Activated CD8-positive, alpha-beta memory T cell treated with anti-CD3 and anti-CD28 coated beads for 4 hours (primary cell): ENCODE results near the gene RIMKLA.

Experiments used
- DNase-seq, 2 donors: peaks; one replicate each; pipeline ENCODE4 v3.0.0-alpha.2; 2020; ENCODE audit warnings: low read depth in 2 of 2

RIMKLA gene

GRCh38 chr1:42372796-42373195 lies 7.8 kb upstream of the RIMKLA start:
- DNase-seq = no peak

DNA sequence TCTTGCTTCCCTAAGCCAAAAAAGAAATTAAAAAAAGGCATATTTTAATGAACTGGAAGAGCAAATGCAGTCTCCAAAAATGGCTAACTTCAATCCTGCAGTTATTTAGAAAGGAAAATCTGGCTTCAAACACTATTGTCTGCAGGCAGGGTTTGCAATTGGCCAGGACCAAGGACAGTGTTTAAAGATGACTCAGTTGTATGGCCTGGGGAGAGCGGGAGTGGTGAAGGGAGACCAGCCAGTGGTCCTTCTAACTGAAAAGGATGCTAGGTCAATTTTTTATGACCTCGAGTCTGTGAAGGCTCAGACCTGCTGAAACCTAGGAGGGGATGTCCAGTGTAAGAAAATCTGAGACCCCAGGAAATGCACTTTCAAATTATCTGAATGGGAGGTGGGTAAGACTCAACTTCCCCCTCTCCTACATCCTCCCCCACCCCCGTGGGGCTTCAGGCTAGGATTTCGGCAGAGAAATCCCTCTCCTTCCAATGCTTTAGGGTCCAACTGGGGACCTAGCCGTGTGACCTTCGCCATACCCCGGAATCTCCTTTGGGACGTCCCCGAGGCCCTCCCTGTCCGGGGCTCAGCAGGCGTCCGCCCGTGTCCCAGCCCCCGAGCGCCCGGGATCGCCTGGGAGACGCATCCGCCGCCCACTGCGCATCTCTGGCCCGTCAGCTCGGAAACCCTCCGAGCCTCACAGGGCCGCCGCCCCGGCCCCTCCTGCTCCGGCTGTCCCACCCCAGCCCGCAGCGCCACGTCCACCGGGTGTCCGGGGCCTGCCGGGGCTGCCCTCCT lies 602 bp upstream of the RIMKLA start:
- DNase-seq = no peak

DNA sequence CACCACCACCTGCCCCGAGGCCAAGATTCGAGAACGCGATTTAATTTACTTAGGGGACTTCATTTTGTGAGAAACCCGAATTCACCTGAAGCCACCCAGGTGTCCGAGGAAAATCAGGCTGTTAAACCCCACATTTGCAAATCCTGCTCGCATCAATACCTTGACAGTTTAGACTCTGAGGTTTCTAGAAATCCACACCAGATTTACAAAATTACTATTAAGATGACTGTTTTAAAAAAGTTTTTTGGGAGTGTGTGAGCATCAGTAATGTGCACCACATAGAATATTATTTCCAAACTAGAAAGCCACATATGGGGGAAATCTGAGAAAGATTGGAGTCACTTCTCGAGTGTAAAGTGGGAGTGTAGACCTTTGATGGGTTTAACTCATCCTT lies 685 bp downstream of the RIMKLA start:
- no peak for DNase-seq

- DNase-seq = no peak
Observed at GRCh38 chr1:42385283-42385682, 4.7 kb downstream of the RIMKLA start.

DNA sequence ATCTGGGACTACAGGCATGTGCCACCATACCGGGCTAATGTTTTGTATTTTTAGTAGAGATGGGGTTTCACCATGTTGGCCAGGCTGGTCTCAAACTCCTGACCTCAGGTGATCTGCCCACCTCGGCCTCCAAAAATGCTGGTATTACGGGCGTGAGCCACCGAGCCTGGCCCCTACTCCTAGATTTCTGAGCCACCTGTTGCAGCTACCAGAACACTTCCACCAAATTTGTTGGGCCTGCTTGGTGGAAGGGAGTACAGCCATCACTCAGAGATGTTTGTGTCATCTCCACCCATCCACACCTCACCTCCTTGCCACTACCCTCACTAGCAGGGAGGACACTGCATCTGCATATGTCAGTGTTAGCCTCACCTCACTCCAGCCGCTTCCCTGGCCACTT lies 5.5 kb downstream of the RIMKLA start:
- DNase-seq = no peak

- no peak for DNase-seq
Observed at GRCh38 chr1:42392255-42392654, 11.7 kb downstream of the RIMKLA start.

DNA sequence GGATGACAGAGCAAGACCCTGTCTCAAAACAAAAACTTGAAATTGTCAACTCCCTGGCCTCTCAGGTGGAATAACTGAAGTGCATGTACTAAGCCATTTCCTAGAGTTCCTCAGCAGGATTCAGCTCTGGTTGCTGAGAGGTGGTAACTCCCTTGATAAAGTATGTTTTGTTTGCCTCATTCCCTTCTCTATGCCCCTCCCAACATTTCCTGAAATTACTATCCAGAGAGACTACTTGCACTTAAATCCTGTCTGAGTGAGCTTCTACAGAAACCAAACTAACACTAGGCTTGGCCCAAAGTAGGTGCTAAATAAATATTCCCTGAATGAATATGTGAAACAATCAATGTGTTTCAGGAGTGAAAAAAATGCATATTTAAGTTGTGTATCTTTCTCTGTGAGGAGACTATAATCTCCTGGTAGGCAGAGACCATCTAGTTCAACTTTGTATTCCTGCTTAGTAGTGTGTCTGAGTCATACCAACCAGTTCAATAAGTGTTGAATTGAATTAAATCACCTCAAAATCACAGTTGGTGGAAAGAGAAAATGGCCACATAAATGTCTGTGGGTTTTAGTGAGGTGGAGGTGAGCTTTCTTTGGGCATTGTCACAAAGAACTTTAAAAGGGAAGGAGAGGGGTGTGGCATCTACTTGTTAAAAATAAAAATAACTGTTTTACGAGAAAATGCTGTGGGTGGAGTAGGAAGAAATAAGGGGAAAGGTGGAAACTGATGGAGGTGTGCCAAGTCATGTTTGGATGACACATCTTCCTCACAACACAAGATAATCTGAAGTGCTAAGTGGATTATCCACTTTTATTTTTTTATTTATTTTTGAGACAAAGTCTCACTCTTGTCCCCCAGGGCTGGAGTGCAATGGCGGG lies 12.6 kb downstream of the RIMKLA start:
- no peak for DNase-seq

DNA sequence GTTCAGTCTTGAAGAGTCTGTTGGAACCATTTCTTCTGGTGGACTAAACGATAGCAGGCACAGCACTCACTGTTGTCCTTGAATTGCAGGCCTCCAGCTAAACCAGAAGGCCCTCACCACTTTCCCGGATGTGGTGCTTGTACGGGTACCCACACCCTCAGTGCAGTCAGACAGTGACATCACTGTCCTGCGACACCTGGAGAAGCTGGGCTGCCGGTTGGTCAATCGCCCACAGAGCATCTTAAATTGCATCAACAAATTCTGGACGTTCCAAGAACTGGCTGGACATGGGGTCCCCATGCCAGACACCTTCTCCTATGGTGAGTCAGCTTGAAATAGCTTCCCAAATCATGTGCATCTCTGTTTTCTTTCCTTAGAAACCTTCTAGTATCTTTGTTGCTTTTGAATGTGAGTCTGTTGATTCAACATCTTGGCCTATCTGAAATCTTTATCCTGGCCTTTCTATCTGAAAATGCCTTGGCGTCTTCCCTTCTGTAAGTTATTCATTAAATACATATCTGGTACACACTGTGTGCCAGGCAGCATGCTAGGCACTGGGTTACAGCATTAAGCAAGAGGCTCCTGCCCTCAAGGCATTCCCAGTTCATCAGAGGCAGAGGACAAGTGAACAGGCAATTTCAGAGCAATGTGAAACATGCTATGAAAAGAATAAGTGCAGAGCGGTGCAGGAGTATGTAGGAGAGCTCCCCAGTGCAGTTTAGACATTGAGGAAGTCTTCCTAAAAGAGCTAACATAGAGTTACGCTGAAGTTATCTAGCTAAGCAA lies 18.9 kb downstream of the RIMKLA start:
- DNase-seq = no peak

DNA sequence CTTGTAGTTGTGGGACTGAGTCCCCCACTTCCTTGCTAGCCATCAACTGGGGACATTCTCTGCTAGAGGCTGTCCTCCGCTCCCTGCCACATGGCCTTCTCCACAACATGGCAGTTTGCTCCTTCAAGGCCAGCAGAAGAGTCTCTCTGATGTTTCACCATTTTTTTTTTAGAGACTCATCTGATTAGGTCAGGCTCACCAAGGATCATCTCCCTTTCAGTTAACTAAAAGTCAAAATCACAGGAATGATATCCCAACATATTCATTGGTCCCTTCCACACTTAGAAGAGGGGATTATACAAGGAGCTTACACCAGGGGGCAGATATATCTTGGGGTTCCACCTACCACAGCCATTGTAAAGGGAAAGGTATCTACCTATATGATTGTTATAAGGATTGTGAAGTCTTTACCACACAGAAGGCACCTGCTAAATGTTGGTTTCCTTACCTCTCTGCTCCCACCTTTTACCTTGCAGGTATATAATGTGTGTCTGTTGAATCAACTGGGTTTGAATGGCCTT lies 23.3 kb downstream of the RIMKLA start:
- DNase-seq = no peak

DNA sequence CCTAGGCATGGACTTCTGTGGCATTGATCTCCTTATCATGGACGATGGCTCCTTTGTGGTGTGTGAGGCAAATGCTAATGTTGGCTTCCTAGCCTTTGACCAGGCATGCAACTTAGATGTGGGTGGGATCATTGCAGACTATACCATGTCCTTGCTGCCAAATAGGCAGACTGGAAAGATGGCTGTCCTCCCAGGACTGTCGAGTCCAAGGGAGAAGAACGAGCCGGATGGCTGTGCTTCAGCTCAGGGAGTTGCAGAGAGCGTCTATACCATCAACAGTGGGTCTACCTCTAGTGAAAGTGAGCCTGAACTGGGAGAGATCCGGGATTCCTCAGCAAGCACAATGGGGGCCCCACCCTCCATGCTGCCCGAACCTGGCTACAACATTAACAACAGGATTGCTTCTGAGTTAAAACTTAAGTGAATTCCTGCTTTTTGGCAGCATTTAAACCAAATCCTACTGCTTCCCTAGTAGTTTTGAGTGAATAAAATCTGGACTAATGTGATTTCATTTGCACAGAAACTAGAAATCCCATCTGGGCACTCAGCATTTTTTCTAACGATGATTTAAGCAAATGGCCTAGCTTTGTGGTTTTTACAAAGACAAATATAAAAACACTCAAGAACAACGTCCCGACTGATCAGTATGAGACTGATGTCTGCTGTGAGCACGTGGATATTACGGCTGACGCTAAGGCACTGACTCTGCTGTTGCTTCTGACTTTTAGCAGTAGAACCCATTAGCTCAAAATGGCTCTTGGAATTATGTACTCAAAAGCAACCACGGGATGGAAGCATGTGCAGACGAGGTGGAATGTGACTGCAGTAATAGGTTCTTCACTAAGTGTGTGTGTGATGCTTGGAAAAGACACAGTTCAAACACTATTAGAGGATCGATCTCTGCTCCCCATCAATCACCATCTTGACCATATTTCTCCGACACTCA lies 34.2 kb downstream of the RIMKLA start:
- no peak for DNase-seq

GRCh38 chr1:42417166-42417565 lies 36.6 kb downstream of the RIMKLA start:
- DNase-seq = no peak

DNA sequence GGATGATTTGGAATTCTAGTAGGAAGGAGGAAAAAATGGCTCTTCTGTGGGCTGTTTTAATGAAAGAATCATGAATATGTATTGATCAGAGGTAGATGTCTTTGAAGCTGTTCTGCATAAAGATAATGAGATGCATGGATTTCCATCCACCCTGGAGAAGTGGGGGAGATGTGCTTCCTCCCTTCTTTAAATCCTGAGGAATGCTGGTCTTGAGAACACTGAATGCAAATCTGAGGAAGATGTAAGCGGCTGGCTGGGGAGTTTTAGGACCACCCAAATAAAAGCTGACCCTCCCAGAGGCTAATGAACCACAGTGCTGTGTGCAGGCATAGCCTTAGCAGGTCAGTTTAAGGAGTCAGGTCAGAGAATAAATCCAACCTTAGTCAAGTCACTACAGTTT lies 37.9 kb downstream of the RIMKLA start:
- no peak for DNase-seq

DNA sequence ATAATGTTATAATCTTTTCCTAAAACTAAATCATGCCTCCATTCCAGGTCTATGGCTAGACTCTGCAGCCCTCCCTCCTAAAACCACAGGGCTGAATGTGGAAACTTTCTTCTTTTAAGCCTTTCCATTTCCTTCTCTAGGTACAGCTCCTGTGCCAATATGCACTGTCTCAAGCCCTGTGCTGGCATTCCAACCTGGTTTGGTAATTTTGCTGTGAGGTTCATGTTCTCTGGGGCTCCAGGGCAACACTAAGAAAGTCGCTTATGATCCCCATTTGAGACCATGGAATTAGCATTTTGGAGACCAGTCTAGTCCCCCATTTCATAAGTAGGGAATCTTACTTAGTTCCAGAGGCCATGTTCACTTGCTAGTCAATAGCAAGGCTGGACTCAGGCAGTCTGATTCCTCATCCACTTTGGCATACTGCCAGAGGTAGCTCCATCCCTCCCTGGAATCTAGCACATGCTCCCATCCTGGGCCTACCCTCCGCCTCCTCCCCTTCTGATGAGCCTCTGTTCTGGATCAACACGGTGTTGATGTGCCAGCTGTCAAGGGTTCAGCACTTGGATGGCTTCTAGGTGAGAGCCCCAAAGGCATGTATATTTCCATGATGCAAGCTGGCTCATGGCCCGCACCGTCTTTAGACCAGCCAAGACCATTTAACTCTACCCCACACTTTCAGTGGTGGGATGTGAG lies 38.7 kb downstream of the RIMKLA start:
- no peak for DNase-seq

DNA sequence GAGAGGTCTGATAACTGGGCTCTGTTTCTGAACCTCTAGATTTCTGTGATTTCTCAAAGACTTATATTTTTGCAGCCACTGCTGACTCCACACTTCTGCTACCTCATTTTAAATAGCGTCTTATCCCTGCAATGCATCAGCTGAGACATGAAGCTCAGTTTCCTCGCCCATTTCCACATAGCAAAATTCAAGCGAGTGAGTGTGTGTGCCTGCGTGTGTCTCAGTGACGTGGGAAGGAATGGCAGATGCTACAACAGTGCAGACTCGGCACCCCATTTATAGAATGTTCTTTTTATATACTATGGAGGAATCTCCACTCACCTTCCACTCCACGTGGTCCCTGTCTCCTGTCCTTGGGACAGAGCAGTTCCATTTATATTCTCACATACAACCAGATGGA lies 39.5 kb downstream of the RIMKLA start:
- no peak for DNase-seq

DNA sequence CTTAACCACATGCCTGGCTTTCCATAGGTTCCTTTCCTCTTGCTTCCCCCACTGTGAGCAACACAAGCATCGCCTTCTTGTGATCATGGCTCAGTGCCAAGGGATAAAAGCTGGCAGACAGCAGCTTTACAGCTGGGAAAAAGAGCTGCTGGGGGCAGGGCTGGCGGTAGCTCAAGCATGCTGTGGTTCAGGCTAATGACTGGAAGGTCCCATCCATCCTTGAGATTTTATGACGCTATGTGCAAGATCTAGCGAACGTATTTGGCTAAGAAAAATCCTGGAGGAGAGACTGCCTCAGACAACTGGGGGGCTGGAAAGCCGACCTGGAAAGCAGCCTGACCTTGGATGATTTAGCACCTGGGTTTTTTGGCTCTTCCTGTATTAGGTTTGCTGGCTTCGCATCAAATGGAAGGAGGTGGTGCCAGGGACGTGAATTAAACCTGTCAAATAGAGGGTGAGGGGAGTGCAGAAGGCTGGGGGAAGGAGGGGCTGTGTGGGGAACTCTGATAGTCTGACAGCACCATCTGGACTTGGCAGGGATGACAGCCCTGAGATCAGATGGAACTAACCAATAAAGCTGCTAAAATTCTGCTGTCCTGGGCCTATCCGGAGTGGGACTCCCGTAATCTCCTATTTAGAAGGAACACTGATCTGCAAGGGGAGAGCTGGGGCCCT lies 40.5 kb downstream of the RIMKLA start:
- DNase-seq = no peak

GRCh38 chr1:42422737-42423136 lies 42.1 kb downstream of the RIMKLA start:
- no peak for DNase-seq

GRCh38 chr1:42423681-42424080 lies 43.1 kb downstream of the RIMKLA start:
- no peak for DNase-seq

DNA sequence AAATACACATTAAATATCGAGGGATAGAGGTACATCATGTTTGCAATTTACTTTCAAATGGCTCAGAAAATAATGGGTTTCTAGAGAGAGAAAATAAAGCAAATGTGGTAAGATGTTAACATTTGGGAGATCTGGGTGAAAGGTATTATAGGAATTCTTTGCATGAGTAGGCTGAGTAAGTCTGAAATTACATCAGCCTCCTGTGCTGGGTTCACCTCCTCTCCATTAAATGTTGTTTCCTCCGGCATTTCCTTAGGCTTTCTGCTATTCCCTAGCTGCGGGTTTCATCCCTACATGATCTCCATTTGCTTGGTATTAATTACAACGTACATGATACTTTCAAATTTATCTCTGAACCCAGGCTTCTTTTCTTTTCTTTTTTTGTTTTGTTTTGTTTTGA lies 43.6 kb downstream of the RIMKLA start:
- no peak for DNase-seq

DNA sequence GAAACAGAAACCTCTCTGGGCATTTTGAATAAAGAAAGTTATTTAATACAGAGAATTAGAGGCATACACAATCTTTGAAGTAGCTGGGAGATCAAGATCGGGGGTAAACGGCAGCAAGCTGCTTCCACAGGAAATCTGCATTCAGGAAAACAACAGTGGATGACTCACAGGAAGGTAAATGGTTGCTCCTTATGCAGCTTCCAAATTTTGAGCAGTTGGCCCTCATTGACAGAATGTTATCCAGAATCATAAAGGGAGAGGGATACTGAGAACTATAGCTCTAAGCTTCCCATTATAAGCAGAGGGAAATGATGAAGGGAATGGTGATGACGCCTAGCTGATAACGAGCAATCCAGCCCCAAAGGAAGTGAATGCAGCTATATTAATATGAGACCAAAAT lies 46.6 kb downstream of the RIMKLA start:
- no peak for DNase-seq

DNA sequence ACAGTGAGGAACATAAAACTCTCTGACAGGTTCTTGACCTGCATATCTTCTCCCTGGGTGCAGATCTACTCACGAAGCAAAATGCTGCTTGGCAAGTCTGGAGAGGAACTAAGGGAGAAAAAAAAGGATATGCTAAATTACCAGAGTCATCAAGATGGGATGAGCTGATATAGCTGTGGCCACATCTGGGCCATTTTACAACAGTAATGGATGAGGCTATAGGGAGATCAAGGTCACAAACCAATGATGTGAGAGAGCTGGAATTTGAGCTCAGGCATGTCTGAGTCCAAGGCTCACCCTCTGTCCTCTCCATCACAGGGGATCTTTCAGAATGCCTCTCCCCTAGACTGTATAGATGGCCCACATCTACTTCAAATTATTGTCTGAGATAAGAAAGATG lies 49.0 kb downstream of the RIMKLA start:
- no peak for DNase-seq
